ENCODE data around the gene INPP4B. TPM values are rescaled to one million over a fixed set of nuclear protein-coding genes. Genes with fewer than 3 reads are reported as not detected.

Gene INPP4B
- polyA plus RNA-seq, 1 of the 3 experiments (the other 2 are of a cell fraction), result 0.08 TPM

DNA sequence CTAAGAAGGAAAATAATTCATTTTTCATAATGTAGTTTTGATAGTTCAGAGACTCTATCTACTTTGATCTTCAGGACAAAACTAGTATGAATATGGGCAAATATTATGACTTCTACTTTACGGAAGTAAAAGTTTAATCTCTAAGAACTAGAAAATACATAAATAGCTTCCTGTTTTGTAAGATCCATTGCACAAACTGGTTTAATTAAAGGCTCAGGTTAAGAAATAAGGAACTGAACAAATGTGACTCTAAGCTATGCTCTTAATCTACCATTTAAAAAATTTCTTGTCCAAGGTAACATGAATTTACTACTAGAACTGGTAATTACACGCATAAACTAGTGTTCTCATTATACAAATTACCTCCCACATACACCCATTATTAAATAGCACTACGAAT, 360.6 kb downstream of the INPP4B start:
- ChIA-PET POLR2A (no interaction called here), CTCF (interaction anchor here (1.1 kb wide), 1 partner anchor 133 kb away, joined by 3 read pairs; no protein-coding TSS in a partner anchor)
- Histone ChIP-seq H3K79me2 (ENCODE audit: insufficient read depth) (no peaks in the 10 kb centered on the region), H3K36me3 (replicated peaks in 1 of 2; ENCODE audit: control insufficient read depth in 1 of 2, insufficient read depth in 2 of 2, low read length in 1 of 2) (no peaks in the 10 kb centered on the region), H2AFZ (ENCODE audit: low read depth) (no peak overlapping the region), H3K4me3 (ENCODE audit: low read depth in 2 of 2, low read length in 1 of 2) (no peak overlapping the region), H3K9ac (no peak overlapping the region), H3K9me3 (peaks cover 3% of the 10 kb centered on the region), H4K20me1 (ENCODE audit: insufficient read depth) (no peaks in the 10 kb centered on the region), H3K4me2 (no peak overlapping the region), H3K4me1 (ENCODE audit: control insufficient read depth in 1 of 2, insufficient read depth in 2 of 2, low read depth in 1 of 2, low read length in 1 of 2) (no peaks in the 10 kb centered on the region), H3K27ac (ENCODE audit: low read depth in 2 of 2, low read length in 1 of 2) (no peak overlapping the region), H3K27me3 (ENCODE audit: insufficient read depth) (no peaks in the 10 kb centered on the region), H3K9me2 (no peaks in the 10 kb centered on the region), H3F3A (replicated peaks; ENCODE audit: insufficient read depth) (no peaks in the 10 kb centered on the region)
- WGBS (ENCODE audit: low lambda C conversion rate), result 87% methylated on average over 3 of the region's 3 CpGs
- TF ChIP-seq EZH2phosphoT487 (IDR thresholded peaks at IDR 0.05; ENCODE audit: borderline replicate concordance, low read depth) (no peak), FOXJ3 (CRISPR knock-in tag; IDR thresholded peaks at IDR 0.05) (no peak), NFIC (IDR thresholded peaks at IDR 0.05; ENCODE audit: borderline replicate concordance) (no peak), FOXM1 (IDR thresholded peaks at IDR 0.05; ENCODE audit: low read depth) (no peak), GABPA (IDR thresholded peaks at IDR 0.05; ENCODE audit: low read depth) (no peak), ELF1 (IDR thresholded peaks at IDR 0.05) (no peak), GATA2 (CRISPR knock-in tag; IDR thresholded peaks at IDR 0.05) (no peak), RCOR1 (IDR thresholded peaks at IDR 0.05; ENCODE audit: low read length) (no peak), CHD2 (IDR thresholded peaks at IDR 0.05; ENCODE audit: low read length, partially characterized antibody) (no peak), TCF12 (IDR thresholded peaks at IDR 0.05) (no peak)
- TF ChIP-seq, protein P1, sequence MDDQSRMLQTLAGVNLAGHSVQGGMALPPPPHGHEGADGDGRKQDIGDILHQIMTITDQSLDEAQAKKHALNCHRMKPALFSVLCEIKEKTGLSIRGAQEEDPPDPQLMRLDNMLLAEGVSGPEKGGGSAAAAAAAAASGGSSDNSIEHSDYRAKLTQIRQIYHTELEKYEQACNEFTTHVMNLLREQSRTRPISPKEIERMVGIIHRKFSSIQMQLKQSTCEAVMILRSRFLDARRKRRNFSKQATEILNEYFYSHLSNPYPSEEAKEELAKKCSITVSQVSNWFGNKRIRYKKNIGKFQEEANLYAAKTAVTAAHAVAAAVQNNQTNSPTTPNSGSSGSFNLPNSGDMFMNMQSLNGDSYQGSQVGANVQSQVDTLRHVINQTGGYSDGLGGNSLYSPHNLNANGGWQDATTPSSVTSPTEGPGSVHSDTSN (IDR thresholded peaks at IDR 0.05), result no peak
- TF ChIP-seq, protein P2, sequence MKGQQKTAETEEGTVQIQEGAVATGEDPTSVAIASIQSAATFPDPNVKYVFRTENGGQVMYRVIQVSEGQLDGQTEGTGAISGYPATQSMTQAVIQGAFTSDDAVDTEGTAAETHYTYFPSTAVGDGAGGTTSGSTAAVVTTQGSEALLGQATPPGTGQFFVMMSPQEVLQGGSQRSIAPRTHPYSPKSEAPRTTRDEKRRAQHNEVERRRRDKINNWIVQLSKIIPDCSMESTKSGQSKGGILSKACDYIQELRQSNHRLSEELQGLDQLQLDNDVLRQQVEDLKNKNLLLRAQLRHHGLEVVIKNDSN (IDR thresholded peaks at IDR 0.05; ENCODE audit: borderline replicate concordance, low read depth), result no peak
- TF ChIP-seq, protein P3, sequence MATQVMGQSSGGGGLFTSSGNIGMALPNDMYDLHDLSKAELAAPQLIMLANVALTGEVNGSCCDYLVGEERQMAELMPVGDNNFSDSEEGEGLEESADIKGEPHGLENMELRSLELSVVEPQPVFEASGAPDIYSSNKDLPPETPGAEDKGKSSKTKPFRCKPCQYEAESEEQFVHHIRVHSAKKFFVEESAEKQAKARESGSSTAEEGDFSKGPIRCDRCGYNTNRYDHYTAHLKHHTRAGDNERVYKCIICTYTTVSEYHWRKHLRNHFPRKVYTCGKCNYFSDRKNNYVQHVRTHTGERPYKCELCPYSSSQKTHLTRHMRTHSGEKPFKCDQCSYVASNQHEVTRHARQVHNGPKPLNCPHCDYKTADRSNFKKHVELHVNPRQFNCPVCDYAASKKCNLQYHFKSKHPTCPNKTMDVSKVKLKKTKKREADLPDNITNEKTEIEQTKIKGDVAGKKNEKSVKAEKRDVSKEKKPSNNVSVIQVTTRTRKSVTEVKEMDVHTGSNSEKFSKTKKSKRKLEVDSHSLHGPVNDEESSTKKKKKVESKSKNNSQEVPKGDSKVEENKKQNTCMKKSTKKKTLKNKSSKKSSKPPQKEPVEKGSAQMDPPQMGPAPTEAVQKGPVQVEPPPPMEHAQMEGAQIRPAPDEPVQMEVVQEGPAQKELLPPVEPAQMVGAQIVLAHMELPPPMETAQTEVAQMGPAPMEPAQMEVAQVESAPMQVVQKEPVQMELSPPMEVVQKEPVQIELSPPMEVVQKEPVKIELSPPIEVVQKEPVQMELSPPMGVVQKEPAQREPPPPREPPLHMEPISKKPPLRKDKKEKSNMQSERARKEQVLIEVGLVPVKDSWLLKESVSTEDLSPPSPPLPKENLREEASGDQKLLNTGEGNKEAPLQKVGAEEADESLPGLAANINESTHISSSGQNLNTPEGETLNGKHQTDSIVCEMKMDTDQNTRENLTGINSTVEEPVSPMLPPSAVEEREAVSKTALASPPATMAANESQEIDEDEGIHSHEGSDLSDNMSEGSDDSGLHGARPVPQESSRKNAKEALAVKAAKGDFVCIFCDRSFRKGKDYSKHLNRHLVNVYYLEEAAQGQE (IDR thresholded peaks at IDR 0.05; ENCODE audit: low read depth, low read length), result no peak
- TF ChIP-seq, protein P4, sequence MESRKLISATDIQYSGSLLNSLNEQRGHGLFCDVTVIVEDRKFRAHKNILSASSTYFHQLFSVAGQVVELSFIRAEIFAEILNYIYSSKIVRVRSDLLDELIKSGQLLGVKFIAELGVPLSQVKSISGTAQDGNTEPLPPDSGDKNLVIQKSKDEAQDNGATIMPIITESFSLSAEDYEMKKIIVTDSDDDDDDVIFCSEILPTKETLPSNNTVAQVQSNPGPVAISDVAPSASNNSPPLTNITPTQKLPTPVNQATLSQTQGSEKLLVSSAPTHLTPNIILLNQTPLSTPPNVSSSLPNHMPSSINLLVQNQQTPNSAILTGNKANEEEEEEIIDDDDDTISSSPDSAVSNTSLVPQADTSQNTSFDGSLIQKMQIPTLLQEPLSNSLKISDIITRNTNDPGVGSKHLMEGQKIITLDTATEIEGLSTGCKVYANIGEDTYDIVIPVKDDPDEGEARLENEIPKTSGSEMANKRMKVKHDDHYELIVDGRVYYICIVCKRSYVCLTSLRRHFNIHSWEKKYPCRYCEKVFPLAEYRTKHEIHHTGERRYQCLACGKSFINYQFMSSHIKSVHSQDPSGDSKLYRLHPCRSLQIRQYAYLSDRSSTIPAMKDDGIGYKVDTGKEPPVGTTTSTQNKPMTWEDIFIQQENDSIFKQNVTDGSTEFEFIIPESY (IDR thresholded peaks at IDR 0.05; ENCODE audit: borderline replicate concordance, low read depth), result no peak
- no peak for DNase-seq
